MM.1S (cell line): ENCODE data around the gene RASSF9.

ENCODE experiments used
- DNase-seq: peaks from one replicate; pipeline ENCODE4 v3.0.0-alpha.2; 2015
- H2AFZ ChIP-seq: fragments of 300-600 bp; sonication (generic); 2 replicates; pipeline ENCODE4 v1.6.0; 2016; ENCODE audit warnings: antibody characterized with exemption, low read length
- H3F3A ChIP-seq: fragments of 300-600 bp; sonication (generic); 2 replicates; pipeline ENCODE4 v1.6.1; 2016; ENCODE audit warnings: mild to moderate bottlenecking, antibody characterized with exemption, low read length, moderate library complexity, mixed read lengths; ENCODE audit not compliant: insufficient read depth
- H3K27ac ChIP-seq: fragments of 300-600 bp; sonication (generic); 2 replicates; pipeline ENCODE4 v1.5.1; 2016; ENCODE audit warnings: mild to moderate bottlenecking, low read length
- H3K27me3 ChIP-seq: fragments of 300-600 bp; sonication (generic); replicated peaks from 2 replicates; pipeline ENCODE4 v1.6.0; 2016; ENCODE audit warnings: low read length; ENCODE audit not compliant: insufficient read depth
- H3K36me3 ChIP-seq: fragments of 300-600 bp; sonication (generic); replicated peaks from 2 replicates; pipeline ENCODE4 v1.6.1; 2016; ENCODE audit warnings: mild to moderate bottlenecking, low read length, mixed read lengths; ENCODE audit not compliant: insufficient read depth
- H3K4me1 ChIP-seq: fragments of 300-600 bp; sonication (generic); 2 replicates; pipeline ENCODE4 v1.6.1; 2016; ENCODE audit warnings: low read length, mixed read lengths
- H3K4me2 ChIP-seq: fragments of 300-600 bp; sonication (generic); 2 replicates; pipeline ENCODE4 v1.6.0; 2016; ENCODE audit warnings: low read depth, low read length
- H3K4me3 ChIP-seq: fragments of 300-600 bp; sonication (generic); 2 replicates; pipeline ENCODE4 v1.5.1; 2016; ENCODE audit warnings: low read length, mixed read lengths
- H3K79me2 ChIP-seq: fragments of 300-600 bp; sonication (generic); 2 replicates; pipeline ENCODE4 v1.6.1; 2016; ENCODE audit warnings: mixed run types, low read length, mixed read lengths
- H3K9ac ChIP-seq: fragments of 300-600 bp; sonication (generic); 2 replicates; pipeline ENCODE4 v1.6.1; 2016; ENCODE audit warnings: low read length, mixed read lengths
- H3K9me2 ChIP-seq: fragments of 300-600 bp; sonication (generic); replicated peaks from 2 replicates; pipeline ENCODE4 v1.6.1; 2016; ENCODE audit warnings: mild to moderate bottlenecking, low read length, mixed read lengths; ENCODE audit not compliant: insufficient read depth
- H3K9me3 ChIP-seq: fragments of 300-600 bp; sonication (generic); replicated peaks from 2 replicates; pipeline ENCODE4 v1.6.1; 2016; ENCODE audit warnings: mild to moderate bottlenecking, low read length, mixed read lengths; ENCODE audit not compliant: insufficient read depth
- H4K20me1 ChIP-seq: fragments of 300-600 bp; sonication (generic); 2 replicates; pipeline ENCODE4 v1.6.1; 2016; ENCODE audit warnings: mild to moderate bottlenecking, low read length, moderate library complexity, mixed read lengths; ENCODE audit not compliant: insufficient read depth
- EZH2 ChIP-seq: fragments of 300-600 bp; sonication (generic); optimal IDR thresholded peaks from 2 replicates; pipeline ENCODE3; 2017; ENCODE audit warnings: low read depth, mild to moderate bottlenecking, antibody characterized with exemption, low read length, mixed read lengths
- EZH2phosphoT487 ChIP-seq: fragments of 300-600 bp; sonication (generic); IDR thresholded peaks from 2 replicates; pipeline ENCODE4 v1.6.1; 2018; ENCODE audit warnings: antibody characterized with exemption, low read length
- TF ChIP-seq, protein P1 (sequence below): fragments of 300-600 bp; sonication (generic); IDR thresholded peaks from 2 replicates; pipeline ENCODE4 v1.5.1; 2016; ENCODE audit warnings: antibody characterized with exemption, low read length, mixed read lengths

Gene RASSF9

DNA sequence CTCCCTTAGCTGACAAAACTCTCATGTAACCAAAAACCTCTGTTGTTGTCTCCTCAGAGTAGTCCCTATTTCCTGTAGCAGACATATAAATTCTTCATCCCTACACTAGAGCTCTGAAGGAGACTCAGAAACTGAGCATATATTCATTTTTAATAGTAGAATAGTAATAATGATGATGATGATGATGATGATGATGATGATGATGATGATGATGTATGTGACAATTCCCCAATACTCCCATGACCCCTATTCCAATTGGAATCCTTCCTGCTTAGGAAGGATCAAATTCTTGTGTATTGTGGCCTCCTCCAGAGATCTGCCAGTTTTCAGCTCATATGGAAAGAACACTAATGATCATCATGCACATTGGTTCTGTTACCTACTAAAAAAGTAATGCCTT lies 26.7 kb downstream of the RASSF9 start:
- H3K4me2 ChIP-seq, result no peak overlapping the region
- no peaks in the 10 kb centered on the region for H3K9me3 ChIP-seq
- H3K9me2 ChIP-seq, result no peaks in the 10 kb centered on the region
- no peaks in the 10 kb centered on the region for H3K4me1 ChIP-seq
- H3K9ac ChIP-seq, result no peak overlapping the region
- H4K20me1 ChIP-seq, result no peaks in the 10 kb centered on the region
- H3K79me2 ChIP-seq, result no peaks in the 10 kb centered on the region
- no peaks in the 10 kb centered on the region for H3K27me3 ChIP-seq
- H3K36me3 ChIP-seq, result no peaks in the 10 kb centered on the region
- TF ChIP-seq, protein P1, sequence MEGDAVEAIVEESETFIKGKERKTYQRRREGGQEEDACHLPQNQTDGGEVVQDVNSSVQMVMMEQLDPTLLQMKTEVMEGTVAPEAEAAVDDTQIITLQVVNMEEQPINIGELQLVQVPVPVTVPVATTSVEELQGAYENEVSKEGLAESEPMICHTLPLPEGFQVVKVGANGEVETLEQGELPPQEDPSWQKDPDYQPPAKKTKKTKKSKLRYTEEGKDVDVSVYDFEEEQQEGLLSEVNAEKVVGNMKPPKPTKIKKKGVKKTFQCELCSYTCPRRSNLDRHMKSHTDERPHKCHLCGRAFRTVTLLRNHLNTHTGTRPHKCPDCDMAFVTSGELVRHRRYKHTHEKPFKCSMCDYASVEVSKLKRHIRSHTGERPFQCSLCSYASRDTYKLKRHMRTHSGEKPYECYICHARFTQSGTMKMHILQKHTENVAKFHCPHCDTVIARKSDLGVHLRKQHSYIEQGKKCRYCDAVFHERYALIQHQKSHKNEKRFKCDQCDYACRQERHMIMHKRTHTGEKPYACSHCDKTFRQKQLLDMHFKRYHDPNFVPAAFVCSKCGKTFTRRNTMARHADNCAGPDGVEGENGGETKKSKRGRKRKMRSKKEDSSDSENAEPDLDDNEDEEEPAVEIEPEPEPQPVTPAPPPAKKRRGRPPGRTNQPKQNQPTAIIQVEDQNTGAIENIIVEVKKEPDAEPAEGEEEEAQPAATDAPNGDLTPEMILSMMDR, result no peak
- TF ChIP-seq EZH2, result no peak
- TF ChIP-seq EZH2phosphoT487, result no peak
- H3F3A ChIP-seq, result no peaks in the 10 kb centered on the region
- DNase-seq, result no peak
- no peak overlapping the region for H3K4me3 ChIP-seq
- no peak overlapping the region for H2AFZ ChIP-seq
- no peak overlapping the region for H3K27ac ChIP-seq

DNA sequence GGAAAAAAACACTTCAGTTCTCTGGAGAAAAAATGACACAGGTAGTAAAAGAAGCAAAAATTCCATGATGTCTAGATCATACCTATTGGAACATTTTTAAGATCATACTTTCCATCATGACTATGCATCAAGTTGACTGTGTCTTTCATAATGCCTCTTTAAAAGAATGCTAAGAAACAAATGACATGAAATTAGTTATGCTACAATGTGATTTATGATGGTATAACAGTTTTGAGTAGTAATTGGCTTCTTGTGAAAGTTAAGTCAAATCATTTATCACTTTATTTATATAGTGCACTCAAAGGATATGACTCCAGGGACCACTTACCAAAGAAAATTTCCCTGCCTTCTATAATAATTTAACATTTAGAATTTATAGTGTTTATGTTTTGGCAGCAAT lies 28.5 kb downstream of the RASSF9 start:
- H3K9me2 ChIP-seq, result no peaks in the 10 kb centered on the region
- H3F3A ChIP-seq, result no peaks in the 10 kb centered on the region
- H3K27ac ChIP-seq, result no peak overlapping the region
- no peaks in the 10 kb centered on the region for H3K36me3 ChIP-seq
- H3K4me3 ChIP-seq, result no peak overlapping the region
- no peaks in the 10 kb centered on the region for H3K27me3 ChIP-seq
- H3K4me1 ChIP-seq, result no peaks in the 10 kb centered on the region
- no peak overlapping the region for H3K4me2 ChIP-seq
- no peak overlapping the region for H3K9ac ChIP-seq
- DNase-seq, result no peak
- no peak overlapping the region for H2AFZ ChIP-seq
- H4K20me1 ChIP-seq, result no peaks in the 10 kb centered on the region
- H3K9me3 ChIP-seq, result no peaks in the 10 kb centered on the region
- no peaks in the 10 kb centered on the region for H3K79me2 ChIP-seq
- TF ChIP-seq EZH2 (no peak), EZH2phosphoT487 (no peak)
- TF ChIP-seq, protein P1, result no peak

DNA sequence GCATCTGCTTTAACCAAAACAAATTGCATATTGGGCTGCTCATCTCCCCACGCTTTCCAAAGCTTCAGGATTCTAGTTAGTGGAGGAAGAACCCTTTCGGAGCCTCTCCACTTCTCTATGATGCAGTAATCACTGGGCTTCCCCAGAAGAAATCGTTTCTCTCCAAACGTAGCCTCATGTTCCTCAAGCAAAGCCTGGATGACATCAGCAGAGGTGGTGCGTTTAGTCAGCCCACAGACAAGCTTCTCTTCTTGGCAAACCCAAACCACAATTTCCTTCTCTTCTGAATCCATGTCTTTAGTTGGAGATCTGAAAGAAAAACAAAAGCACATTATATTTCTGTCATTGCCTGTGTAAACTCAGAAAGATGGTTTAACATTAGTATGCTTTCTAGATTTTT lies 30.6 kb downstream of the RASSF9 start:
- H3K9me2 ChIP-seq, result no peaks in the 10 kb centered on the region
- H3F3A ChIP-seq, result no peaks in the 10 kb centered on the region
- no peaks in the 10 kb centered on the region for H3K79me2 ChIP-seq
- no peak for TF ChIP-seq EZH2
- no peak for TF ChIP-seq EZH2phosphoT487
- TF ChIP-seq, protein P1, result no peak
- no peak overlapping the region for H3K27ac ChIP-seq
- H3K4me3 ChIP-seq, result no peak overlapping the region
- no peaks in the 10 kb centered on the region for H4K20me1 ChIP-seq
- no peak overlapping the region for H3K9ac ChIP-seq
- H3K4me1 ChIP-seq, result no peaks in the 10 kb centered on the region
- no peak overlapping the region for H2AFZ ChIP-seq
- no peak overlapping the region for H3K4me2 ChIP-seq
- no peak for DNase-seq
- H3K27me3 ChIP-seq, result no peaks in the 10 kb centered on the region
- no peaks in the 10 kb centered on the region for H3K9me3 ChIP-seq
- H3K36me3 ChIP-seq, result no peaks in the 10 kb centered on the region
